Ovary (tissue), 3 donors: Measurements from ENCODE around the gene TLCD3A.

Source experiments
- CTCF ChIP-seq, 3 donors: fragments of 450-650 bp in 2 of 3; fragments of 200-600 bp in 1 of 3; IDR thresholded peaks; one replicate each; pipeline versions ENCODE4 v1.5.1 to v1.8.0; 2016 to 2022; ENCODE audit warnings: antibody characterized with exemption in 3 of 3, mild to moderate bottlenecking in 1 of 3
- POLR2A ChIP-seq: fragments of 450-650 bp; IDR thresholded peaks from one replicate; pipeline ENCODE4 v1.6.1; 2017; ENCODE audit warnings: antibody characterized with exemption, mild to moderate bottlenecking, moderate library complexity
- donor health status: DM: no; HTN: no; CAD: no.

- TF ChIP-seq CTCF (IDR thresholded peaks at IDR 0.05) (no peak), POLR2A (no peak)
These were observed 10.9 kb upstream of the TLCD3A start for GRCh38 chr17:721540-721937.
